ENCODE measurements around the gene HAT1.
"Not testable (repeated sequence)": the region's sequence is repeated elsewhere in the genome, so short reads cannot be mapped to it uniquely, and the experiment has no call there.

Gene HAT1

GRCh38 chr2:171985076-171985475 is 62.8 kb downstream of the HAT1 start:
- DNase-seq: no peak

- DNase-seq: no peak
These were observed 64.5 kb downstream of the HAT1 start for GRCh38 chr2:171986778-171987177.

- DNase-seq: no peak
These were observed 68.8 kb downstream of the HAT1 start for GRCh38 chr2:171991027-171991426.

- no peak for DNase-seq
These were observed 73.3 kb downstream of the HAT1 start for GRCh38 chr2:171995586-171995985.

- DNase-seq: no peak
These were observed 73.8 kb downstream of the HAT1 start for GRCh38 chr2:171996021-171996420.

GRCh38 chr2:171997031-171997430 is 74.8 kb downstream of the HAT1 start:
- DNase-seq: not testable (repeated sequence)

- DNase-seq: peak; percentile 24
These were observed 76.9 kb downstream of the HAT1 start for GRCh38 chr2:171999161-171999560.

GRCh38 chr2:171999604-172000469 is 77.6 kb downstream of the HAT1 start, which contains the start of gene METAP1D:
METAP1D (plus strand) TSS chr2:171999953; CDS start chr2:171999970, 17 bp downstream.
- peak; percentile 92 for DNase-seq

- DNase-seq: no peak
These were observed 78.6 kb downstream of the HAT1 start for GRCh38 chr2:172000696-172001361.

- no peak for DNase-seq
These were observed 85.1 kb downstream of the HAT1 start for GRCh38 chr2:172007372-172007771.

GRCh38 chr2:172009823-172010222 is 87.6 kb downstream of the HAT1 start:
- DNase-seq: no peak

- DNase-seq: no peak
These were observed 89.7 kb downstream of the HAT1 start for GRCh38 chr2:172011812-172012575.

- no peak for DNase-seq
These were observed 90.6 kb downstream of the HAT1 start for GRCh38 chr2:172012677-172013391.

GRCh38 chr2:172013396-172013795 is 91.1 kb downstream of the HAT1 start:
- no peak for DNase-seq

GRCh38 chr2:172021074-172021931 is 99.0 kb downstream of the HAT1 start:
- no peak for DNase-seq

- DNase-seq: no peak
These were observed 99.7 kb downstream of the HAT1 start for GRCh38 chr2:172021955-172022354.

- no peak for DNase-seq
These were observed 109.3 kb downstream of the HAT1 start for GRCh38 chr2:172031536-172031935.

Data from hematopoietic multipotent progenitor cell treated with erythropoietin and hydrocortisone succinate and interleukin-3 and kit ligand, for 8 days (in vitro differentiated cells).